ENCODE measurements around the gene MYOZ3. TPM values are rescaled to one million over a fixed set of nuclear protein-coding genes. Genes with fewer than 3 reads are reported as not detected.

MYOZ3 gene
- total RNA-seq, 1 donor from 2014 or later, result 2.6 TPM

DNA sequence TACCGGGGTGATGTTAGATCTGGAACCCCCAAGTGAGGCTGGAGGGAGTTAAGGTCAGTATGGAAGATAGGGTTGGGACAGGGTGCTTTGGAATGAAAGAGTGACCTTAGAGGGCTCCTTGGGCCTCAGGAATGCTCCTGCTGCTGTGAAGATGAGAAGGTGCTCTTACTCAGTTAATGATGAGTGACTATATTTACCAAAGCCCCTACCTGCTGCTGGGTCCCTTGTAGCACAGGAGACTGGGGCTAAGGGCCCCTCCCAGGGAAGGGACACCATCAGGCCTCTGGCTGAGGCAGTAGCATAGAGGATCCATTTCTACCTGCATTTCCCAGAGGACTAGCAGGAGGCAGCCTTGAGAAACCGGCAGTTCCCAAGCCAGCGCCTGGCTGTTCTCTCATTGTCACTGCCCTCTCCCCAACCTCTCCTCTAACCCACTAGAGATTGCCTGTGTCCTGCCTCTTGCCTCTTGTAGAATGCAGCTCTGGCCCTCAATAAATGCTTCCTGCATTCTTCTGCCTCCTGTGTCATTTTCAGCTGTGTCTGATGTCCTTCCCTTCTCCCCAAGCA is 2.3 kb upstream of the MYOZ3 start:
- peak; percentile 27 for DNase-seq (ENCODE audit: low spot score)

DNA sequence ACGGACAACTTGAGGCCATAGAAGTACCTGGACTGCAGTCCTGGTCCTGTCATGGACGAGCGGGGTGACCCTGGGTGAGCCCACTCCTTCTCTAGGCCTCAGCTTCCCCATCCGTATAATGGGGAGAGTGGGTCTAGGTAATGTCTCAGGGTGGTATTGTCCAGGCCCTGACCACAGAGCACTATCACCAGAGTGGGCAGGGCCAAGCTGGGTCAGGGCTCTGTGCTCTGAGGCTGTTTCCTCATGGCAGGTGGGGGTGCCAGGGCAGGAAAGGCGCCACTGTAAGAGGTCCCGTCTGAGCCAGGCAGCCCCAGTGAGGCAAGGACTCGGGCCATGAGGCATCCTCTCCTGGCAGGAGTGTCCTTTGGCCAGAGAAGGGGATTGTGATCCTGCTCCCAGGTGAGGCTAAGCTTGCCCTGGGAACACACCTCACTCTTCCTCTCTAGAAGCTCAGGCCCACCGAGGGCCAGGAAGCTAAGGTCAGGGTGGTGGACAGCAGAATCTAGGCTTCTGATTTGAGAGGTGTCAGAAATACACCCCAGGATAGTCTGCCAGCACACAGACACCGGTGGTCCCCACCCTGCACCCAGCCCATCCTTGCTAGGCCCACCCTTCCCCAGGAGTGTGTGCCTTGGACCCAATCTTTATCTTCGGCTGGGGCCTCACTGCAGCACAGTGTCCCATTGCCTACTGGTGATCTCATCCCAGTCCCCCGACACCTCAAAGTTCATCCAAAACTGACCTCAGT is 1.5 kb upstream of the MYOZ3 start:
- peak; percentile 41 for DNase-seq (ENCODE audit: low spot score)

DNA sequence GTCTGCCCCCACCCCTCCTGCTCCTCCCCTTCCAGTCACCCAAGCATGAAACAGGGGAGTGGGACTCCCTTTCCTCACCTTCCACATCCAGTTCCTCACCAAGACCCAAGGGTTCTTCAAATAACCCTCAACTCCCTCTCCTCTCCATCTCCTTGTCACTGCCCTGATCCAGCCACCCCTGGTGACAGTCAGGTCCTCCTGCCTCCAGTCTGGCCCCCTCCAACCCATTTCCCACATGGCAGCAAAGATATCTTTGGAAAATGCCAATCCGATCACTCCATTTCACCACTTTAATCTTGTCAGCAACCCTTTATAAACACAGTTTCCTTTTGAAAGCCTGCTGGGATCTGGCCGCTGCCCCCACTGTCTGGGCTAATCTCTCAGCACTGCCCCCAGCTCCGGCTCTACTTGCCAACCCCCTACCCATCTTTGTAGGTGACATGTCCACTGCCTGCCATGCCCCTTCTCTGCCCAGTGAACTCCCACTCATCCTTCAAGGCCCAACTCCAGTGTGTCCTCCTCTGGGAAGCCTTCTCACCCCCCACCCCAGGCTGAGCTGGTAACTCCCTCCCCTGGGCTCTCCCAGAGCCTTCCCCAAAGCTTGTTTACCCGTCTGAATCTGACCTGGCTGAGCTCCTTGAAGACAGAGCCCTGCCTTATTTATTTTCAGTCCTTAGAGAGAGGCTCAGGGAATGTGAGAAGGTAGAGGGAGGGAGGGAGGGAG is 781 bp upstream of the MYOZ3 start:
- DNase-seq (ENCODE audit: low spot score), result peak; percentile 43

GRCh38 chr5:150661821-150662596 is 958 bp downstream of the MYOZ3 start:
- peak; percentile 38 for DNase-seq (ENCODE audit: low spot score)

GRCh38 chr5:150662731-150663516 is 1.9 kb downstream of the MYOZ3 start:
- DNase-seq (ENCODE audit: low spot score), result no peak

- DNase-seq (ENCODE audit: low spot score), result no peak
Measured at GRCh38 chr5:150663936-150664335, 2.9 kb downstream of the MYOZ3 start.

- DNase-seq (ENCODE audit: low spot score), result no peak
Measured at GRCh38 chr5:150665044-150665443, 4.0 kb downstream of the MYOZ3 start.

GRCh38 chr5:150670275-150670947 is 9.4 kb downstream of the MYOZ3 start:
- peak; percentile 41 for DNase-seq (ENCODE audit: low spot score)

DNA sequence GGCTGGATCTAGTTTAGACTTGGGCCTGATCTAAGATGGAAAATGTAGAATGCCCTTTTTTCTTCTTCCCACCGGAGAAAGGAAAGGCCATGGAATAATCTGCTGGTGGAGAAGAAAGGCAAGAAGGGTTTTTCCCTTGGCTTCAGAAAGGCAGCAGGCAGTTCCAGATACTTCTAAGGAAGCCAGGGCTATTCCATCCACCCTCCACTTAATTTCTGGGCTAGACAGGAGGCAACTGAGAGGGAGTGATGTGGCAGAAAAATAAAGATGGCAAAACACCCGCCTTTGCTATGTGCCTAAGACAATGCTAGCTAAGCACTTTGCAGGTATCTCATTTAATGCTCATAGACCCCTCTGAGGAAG is 9.9 kb downstream of the MYOZ3 start:
- DNase-seq (ENCODE audit: low spot score), result peak; percentile 27

DNA sequence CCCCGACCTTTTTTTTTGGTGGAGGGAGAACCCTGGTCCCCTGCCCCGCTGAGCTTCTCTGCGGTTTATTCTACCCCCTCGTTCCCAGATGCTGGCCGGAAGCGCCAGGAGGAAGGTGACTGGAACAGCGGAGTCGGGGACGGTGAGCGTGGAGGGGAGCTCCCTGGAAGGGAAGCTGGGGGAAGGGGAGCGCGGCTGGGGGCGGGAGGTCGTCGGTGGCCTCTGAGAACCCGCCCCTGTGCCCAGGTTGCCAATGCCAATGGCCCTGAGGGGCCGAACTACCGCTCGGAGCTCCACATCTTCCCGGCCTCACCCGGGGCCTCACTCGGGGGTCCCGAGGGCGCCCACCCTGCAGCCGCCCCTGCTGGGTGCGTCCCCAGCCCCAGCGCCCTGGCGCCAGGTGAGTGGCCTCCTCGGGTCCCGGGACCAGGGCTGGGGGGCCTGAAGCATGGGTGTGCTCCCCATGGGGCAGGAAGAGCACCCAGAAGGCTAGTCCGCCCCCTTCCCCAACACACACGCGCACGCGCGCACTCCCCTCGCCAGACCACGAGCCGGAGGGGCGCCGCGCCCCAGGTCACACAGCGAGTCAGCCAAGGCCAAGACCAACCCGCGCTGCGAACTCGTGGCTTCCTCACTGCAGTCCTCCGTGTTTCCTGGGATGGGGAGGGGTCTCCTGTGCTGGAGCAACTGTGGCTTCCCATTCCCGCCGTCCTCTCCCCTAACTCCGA is 10.6 kb downstream of the MYOZ3 start:
- DNase-seq (ENCODE audit: low spot score), result no peak

DNA sequence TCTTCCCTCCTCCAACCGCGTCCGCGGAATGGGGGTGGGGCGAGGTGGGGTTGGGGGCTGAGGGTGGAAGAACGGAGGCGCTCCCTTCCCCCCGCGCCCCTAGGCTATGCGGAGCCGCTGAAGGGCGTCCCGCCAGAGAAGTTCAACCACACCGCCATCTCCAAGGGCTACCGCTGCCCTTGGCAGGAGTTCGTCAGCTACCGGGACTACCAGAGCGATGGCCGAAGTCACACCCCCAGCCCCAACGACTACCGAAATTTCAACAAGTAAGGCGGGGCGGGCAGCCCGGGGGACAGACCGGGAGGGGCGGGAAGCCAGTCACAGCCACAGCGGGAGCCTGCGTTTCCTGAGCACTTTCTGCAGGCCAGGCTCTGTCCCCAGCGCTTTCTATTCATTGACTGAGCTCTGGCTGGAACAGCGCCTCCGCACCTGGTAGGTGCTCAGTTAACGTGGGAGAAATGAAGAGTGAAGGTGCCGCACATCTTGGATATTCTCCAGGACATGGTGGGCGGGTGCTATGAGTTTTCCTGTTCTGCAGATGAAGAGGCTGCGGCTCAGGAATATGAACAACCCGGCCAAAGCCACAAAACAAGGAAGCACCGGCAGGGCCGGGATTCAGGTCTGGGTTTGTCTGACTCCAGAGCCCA is 11.3 kb downstream of the MYOZ3 start:
- DNase-seq (ENCODE audit: low spot score), result no peak

- no peak for DNase-seq (ENCODE audit: low spot score)
Measured at GRCh38 chr5:150672884-150673275, 11.8 kb downstream of the MYOZ3 start.

DNA sequence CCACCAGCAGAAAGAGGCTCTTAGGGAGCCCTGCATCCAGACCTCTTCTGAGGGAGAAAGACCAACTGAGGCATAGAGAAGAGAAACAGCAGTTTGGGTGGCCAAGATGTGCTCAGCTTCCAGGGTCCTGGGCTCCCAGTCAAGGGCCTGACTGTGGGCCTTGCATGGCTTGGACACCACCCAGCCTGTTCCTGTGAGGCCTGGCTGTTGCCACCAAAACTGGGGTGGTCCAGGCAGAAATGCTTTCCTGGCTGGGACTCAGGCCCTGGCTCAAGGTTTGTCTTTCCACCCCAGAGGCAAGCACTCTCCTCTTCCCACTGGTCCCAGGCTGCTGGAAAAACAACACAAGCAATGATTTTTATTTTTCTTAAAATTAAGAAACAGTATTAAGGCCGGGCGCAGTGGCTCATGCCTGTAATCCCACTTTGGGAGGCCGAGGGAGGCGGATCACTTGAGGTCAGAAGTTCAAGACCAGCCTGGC is 13.3 kb downstream of the MYOZ3 start:
- no peak for DNase-seq (ENCODE audit: low spot score)

DNA sequence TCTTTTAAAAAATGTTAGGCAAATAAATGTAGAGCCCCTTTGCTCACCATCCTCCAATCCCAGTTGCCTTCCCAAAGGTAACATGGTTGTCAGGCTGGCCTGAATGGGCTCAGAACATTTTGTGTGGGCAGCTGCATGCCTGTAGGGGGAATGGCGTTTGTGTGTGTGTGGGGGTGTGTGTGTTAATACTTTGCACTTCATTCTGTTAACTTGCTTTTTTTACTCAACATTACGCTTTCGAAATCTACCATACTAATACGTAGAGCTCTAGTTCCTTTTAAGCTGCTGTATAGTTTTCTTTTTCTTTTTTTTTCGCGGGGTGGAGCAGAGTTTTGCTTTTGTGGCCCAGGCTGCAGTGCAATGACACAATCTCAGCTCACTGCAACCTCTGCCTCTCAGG is 14.0 kb downstream of the MYOZ3 start:
- DNase-seq (ENCODE audit: low spot score), result no peak

- no peak for DNase-seq (ENCODE audit: low spot score)
Measured at GRCh38 chr5:150676578-150676977, 15.5 kb downstream of the MYOZ3 start.

DNA sequence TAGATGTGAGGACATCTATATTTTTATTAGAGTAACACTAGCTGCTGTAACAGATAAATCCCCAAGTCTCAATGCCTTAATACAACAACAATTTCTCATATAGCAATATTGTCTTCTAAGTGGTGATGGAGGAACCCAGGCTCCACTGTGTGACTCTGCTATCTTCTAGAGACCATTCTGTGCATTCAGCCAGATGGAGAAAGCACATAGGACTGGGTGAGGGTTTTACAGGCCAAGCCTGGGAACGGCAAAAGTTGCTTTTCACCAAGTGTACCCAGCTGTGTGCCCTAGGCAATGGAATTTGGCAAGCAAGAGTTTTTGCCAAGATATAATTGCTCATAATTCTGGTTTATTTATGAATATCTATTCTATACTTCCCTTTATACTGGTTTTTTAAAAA is 28.1 kb downstream of the MYOZ3 start:
- no peak for DNase-seq (ENCODE audit: low spot score)

DNA sequence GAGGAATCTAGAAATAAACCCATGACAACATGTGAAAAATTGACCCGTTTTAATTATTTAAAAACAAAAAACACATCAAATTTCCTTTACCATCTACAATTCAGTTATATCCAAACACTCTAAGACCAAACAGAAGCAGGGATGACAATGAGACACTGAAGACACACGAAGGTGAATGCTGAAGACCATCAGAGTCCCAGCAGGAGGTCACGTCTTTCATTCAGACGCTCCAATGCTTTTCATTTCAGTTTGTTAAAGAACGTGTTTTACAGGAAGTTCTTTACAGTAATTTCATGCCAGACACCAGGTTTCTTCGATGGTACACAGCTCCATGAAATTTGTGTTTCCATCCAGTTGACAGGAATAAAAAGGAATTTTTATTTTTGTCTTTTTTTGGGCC is 29.7 kb downstream of the MYOZ3 start:
- no peak for DNase-seq (ENCODE audit: low spot score)

DNA sequence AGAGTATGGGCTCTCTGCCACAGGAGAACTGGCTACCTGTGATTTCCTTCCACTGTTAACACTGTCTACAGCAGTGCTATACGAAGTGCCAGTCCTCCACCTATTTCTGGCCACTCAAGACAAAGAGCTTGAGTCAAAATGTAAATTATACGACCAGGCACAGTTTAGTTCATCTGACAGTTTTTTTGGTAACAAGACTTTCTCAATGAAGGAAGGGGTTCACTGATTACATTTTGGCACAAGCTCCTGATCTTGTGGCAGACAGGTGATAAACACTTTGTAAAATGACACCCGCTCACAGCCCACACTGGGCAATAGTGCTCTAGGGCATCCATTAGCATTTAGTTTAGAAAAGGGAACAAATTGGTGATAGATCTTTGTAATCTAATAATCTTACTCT is 31.2 kb downstream of the MYOZ3 start:
- no peak for DNase-seq (ENCODE audit: low spot score)

DNA sequence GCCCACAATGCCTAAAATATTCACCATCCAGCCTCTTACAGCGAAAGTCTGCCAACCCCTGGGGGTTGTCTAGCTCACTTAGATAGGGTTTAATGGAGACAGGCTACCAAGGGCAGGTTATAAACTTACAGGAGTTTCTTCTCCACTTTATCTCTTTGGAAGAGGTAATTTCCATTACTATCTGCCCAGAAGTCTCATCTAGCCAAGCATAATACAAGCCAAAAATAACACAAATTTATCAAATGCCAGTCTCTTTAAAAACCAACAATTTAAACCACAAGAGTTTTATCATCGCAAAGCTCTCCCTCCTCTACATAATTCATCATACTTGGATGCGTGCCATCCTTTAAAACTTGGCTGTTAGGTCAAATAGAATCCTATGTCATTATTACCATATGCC is 33.6 kb downstream of the MYOZ3 start:
- no peak for DNase-seq (ENCODE audit: low spot score)

GRCh38 chr5:150700246-150700593 is 39.2 kb downstream of the MYOZ3 start:
- no peak for DNase-seq (ENCODE audit: low spot score)

All from ureter (tissue), 1 donor.